ENCODE measurements around the gene CAPN12.

Gene CAPN12

GRCh38 chr19:38691938-38692457 is 52.3 kb downstream of the CAPN12 start:
- DNase-seq (ENCODE audit: low read depth), result no peak
- TF ChIP-seq CTCF (IDR thresholded peaks at IDR 0.05; ENCODE audit: control insufficient read depth, extremely low read depth, insufficient read depth), result no peak
- H3K4me3 ChIP-seq (ENCODE audit: low read depth, low read length), result no peak overlapping the region

GRCh38 chr19:38690832-38691231 is 53.4 kb downstream of the CAPN12 start:
- H3K4me3 ChIP-seq (ENCODE audit: low read depth, low read length), result no peak overlapping the region
- no peak for DNase-seq (ENCODE audit: low read depth)
- no peak for TF ChIP-seq CTCF (IDR thresholded peaks at IDR 0.05; ENCODE audit: control insufficient read depth, extremely low read depth, insufficient read depth)

- DNase-seq (ENCODE audit: low read depth), result no peak
- TF ChIP-seq CTCF (IDR thresholded peaks at IDR 0.05; ENCODE audit: control insufficient read depth, extremely low read depth, insufficient read depth), result no peak
These were observed 54.1 kb downstream of the CAPN12 start for GRCh38 chr19:38690146-38690545.

GRCh38 chr19:38687837-38688378 is 56.4 kb downstream of the CAPN12 start:
- TF ChIP-seq CTCF (IDR thresholded peaks at IDR 0.05; ENCODE audit: control insufficient read depth, extremely low read depth, insufficient read depth), result no peak
- DNase-seq (ENCODE audit: low read depth), result no peak

More at GRCh38 chr19:38690146-38690545, 54.1 kb downstream of the CAPN12 start:
- H3K4me3 ChIP-seq (ENCODE audit: low read depth, low read length), result no peak overlapping the region

GRCh38 chr19:38686530-38686888 is 57.8 kb downstream of the CAPN12 start:
- no peak overlapping the region for H3K4me3 ChIP-seq (ENCODE audit: low read depth, low read length)
- TF ChIP-seq CTCF (IDR thresholded peaks at IDR 0.05; ENCODE audit: control insufficient read depth, extremely low read depth, insufficient read depth), result no peak
- no peak for DNase-seq (ENCODE audit: low read depth)

More at GRCh38 chr19:38687837-38688378, 56.4 kb downstream of the CAPN12 start:
- no peak overlapping the region for H3K4me3 ChIP-seq (ENCODE audit: low read depth, low read length)

GRCh38 chr19:38685666-38686529 is 58.4 kb downstream of the CAPN12 start:
- peak; percentile 37 for DNase-seq (ENCODE audit: low read depth)
- peak; percentile 49 for TF ChIP-seq CTCF (IDR thresholded peaks at IDR 0.05; ENCODE audit: control insufficient read depth, extremely low read depth, insufficient read depth)
- H3K4me3 ChIP-seq (ENCODE audit: low read depth, low read length), result no peak overlapping the region
